ENCODE results near the gene CYFIP1.
A peak's percentile ranks its signal among the peaks of the same experiment; 100 is the strongest.

The CYFIP1 gene

GRCh38 chr15:22960556-22960955 lies 19.6 kb downstream of the CYFIP1 start:
- no peak for TF ChIP-seq CTCF (conservative IDR thresholded peaks at IDR 0.05; ENCODE audit: low read depth, low read length)
- no peak overlapping the region for H3K4me3 ChIP-seq (ENCODE audit: low read depth, low read length)
- DNase-seq (ENCODE audit: low read depth), result no peak

GRCh38 chr15:22960126-22960525 lies 20.0 kb downstream of the CYFIP1 start:
- no peak overlapping the region for H3K4me3 ChIP-seq (ENCODE audit: low read depth, low read length)
- no peak for DNase-seq (ENCODE audit: low read depth)
- no peak for TF ChIP-seq CTCF (conservative IDR thresholded peaks at IDR 0.05; ENCODE audit: low read depth, low read length)

- DNase-seq (ENCODE audit: low read depth), result no peak
- no peak for TF ChIP-seq CTCF (conservative IDR thresholded peaks at IDR 0.05; ENCODE audit: low read depth, low read length)
- H3K4me3 ChIP-seq (ENCODE audit: low read depth, low read length), result no peak overlapping the region
Measured at GRCh38 chr15:22959321-22960101, 20.7 kb downstream of the CYFIP1 start.

GRCh38 chr15:22958487-22959280 lies 21.5 kb downstream of the CYFIP1 start:
- H3K4me3 ChIP-seq (ENCODE audit: low read depth, low read length), result no peak overlapping the region
- DNase-seq (ENCODE audit: low read depth), result no peak
- TF ChIP-seq CTCF (conservative IDR thresholded peaks at IDR 0.05; ENCODE audit: low read depth, low read length), result no peak

- DNase-seq (ENCODE audit: low read depth), result no peak
- TF ChIP-seq CTCF (conservative IDR thresholded peaks at IDR 0.05; ENCODE audit: low read depth, low read length), result no peak
- H3K4me3 ChIP-seq (ENCODE audit: low read depth, low read length), result no peak overlapping the region
Measured at GRCh38 chr15:22956978-22957260, 23.2 kb downstream of the CYFIP1 start.

GRCh38 chr15:22956257-22956977 lies 23.8 kb downstream of the CYFIP1 start:
- no peak for TF ChIP-seq CTCF (conservative IDR thresholded peaks at IDR 0.05; ENCODE audit: low read depth, low read length)
- H3K4me3 ChIP-seq (ENCODE audit: low read depth, low read length), result no peak overlapping the region
- DNase-seq (ENCODE audit: low read depth), result peak; percentile 43
